GM12872 (cell line): ENCODE results near the gene PTPRQ.

Experiments used
- CTCF ChIP-seq: IDR thresholded peaks from 3 replicates; pipeline ENCODE4 v1.5.1; 2011; ENCODE audit warnings: low read depth, mild to moderate bottlenecking, low read length, moderate library complexity; ENCODE audit not compliant: insufficient read depth

Gene PTPRQ

GRCh38 chr12:80720516-80720915, 276.5 kb downstream of the PTPRQ start:
- no peak for TF ChIP-seq CTCF

- TF ChIP-seq CTCF, result no peak
Measured at GRCh38 chr12:80721326-80721725, 277.3 kb downstream of the PTPRQ start.
